ENCODE results near the gene KBTBD3. TPM values are rescaled to one million over a fixed set of nuclear protein-coding genes. Genes with fewer than 3 reads are reported as not detected.

KBTBD3 gene
- total RNA-seq, 4 donors from 2014 or later, result 6.6 to 16.5 (median 7.9) TPM

- Histone ChIP-seq H3K9me3 (no peaks in the 10 kb centered on the region), H3K27me3 (no peaks in the 10 kb centered on the region), H3K4me1 (peaks cover 0 to 14% (median 0%) of the 10 kb centered on the region in 3 donors), H3K27ac (no peak overlapping the region), H3K36me3 (peaks cover 0 to 6% of the 10 kb centered on the region in 2 donors), H3K4me3 (no peak overlapping the region)
- TF ChIP-seq, protein P1, sequence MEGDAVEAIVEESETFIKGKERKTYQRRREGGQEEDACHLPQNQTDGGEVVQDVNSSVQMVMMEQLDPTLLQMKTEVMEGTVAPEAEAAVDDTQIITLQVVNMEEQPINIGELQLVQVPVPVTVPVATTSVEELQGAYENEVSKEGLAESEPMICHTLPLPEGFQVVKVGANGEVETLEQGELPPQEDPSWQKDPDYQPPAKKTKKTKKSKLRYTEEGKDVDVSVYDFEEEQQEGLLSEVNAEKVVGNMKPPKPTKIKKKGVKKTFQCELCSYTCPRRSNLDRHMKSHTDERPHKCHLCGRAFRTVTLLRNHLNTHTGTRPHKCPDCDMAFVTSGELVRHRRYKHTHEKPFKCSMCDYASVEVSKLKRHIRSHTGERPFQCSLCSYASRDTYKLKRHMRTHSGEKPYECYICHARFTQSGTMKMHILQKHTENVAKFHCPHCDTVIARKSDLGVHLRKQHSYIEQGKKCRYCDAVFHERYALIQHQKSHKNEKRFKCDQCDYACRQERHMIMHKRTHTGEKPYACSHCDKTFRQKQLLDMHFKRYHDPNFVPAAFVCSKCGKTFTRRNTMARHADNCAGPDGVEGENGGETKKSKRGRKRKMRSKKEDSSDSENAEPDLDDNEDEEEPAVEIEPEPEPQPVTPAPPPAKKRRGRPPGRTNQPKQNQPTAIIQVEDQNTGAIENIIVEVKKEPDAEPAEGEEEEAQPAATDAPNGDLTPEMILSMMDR (IDR thresholded peaks at IDR 0.05), result no peak
- TF ChIP-seq EP300 (IDR thresholded peaks at IDR 0.05) (no peak), POLR2AphosphoS5 (IDR thresholded peaks at IDR 0.05) (no peak), POLR2A (IDR thresholded peaks at IDR 0.05) (no peak)
- no peak for ATAC-seq
- WGBS, 2 donors (ENCODE audit: low coverage in 1 of 2), result 84 to 88% methylated on average over 2 of the region's 2 CpGs
These were observed 26.0 kb downstream of the KBTBD3 start for GRCh38 chr11:106051103-106051502.

- Histone ChIP-seq H3K27me3 (no peaks in the 10 kb centered on the region), H3K4me1 (peaks cover 0 to 14% (median 0%) of the 10 kb centered on the region in 3 donors), H3K27ac (no peak overlapping the region), H3K4me3 (no peak overlapping the region), H3K36me3 (peaks cover 0 to 2% of the 10 kb centered on the region in 2 donors), H3K9me3 (no peaks in the 10 kb centered on the region)
- no peak for ATAC-seq
- WGBS, 2 donors (ENCODE audit: low coverage in 1 of 2), result 65 to 75% methylated on average over 5 of the region's 5 CpGs
- no peak for TF ChIP-seq POLR2AphosphoS5 (IDR thresholded peaks at IDR 0.05)
- TF ChIP-seq, protein P1 (IDR thresholded peaks at IDR 0.05), result no peak
- no peak for TF ChIP-seq POLR2A (IDR thresholded peaks at IDR 0.05)
- no peak for TF ChIP-seq EP300 (IDR thresholded peaks at IDR 0.05)
These were observed 27.2 kb downstream of the KBTBD3 start for GRCh38 chr11:106049727-106050476.

DNA sequence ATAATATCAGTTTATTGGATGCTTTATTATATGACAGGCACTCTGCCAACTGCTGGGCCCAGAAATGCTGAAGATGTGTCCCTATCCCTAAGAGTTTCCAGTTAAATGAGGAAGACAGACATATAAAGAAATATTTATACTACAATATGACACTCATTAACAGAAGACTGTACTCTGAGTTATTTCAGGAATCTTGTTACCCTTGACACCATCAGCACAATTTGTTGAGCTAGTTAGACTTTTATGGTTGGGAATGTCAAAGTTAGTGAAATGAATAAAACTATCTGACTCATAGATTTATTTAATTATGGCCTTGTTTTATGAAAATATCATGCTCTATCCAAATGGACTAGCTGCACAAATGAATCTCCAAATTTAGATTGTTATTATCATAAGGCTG, 29.5 kb downstream of the KBTBD3 start:
- no peak for ATAC-seq
- H3K9me3 ChIP-seq, result no peaks in the 10 kb centered on the region
- peak; percentile 15 for TF ChIP-seq POLR2AphosphoS5 (IDR thresholded peaks at IDR 0.05)
- TF ChIP-seq, protein P1 (IDR thresholded peaks at IDR 0.05), result no peak
- peaks cover 0 to 14% (median 0%) of the 10 kb centered on the region in 3 donors for H3K4me1 ChIP-seq
- H3K27ac ChIP-seq, result peak overlapping the region in 2 of 4 donors; percentile 8 to 64
- no peak overlapping the region for H3K4me3 ChIP-seq
- H3K27me3 ChIP-seq, result no peaks in the 10 kb centered on the region
- no peaks in the 10 kb centered on the region for H3K36me3 ChIP-seq

DNA sequence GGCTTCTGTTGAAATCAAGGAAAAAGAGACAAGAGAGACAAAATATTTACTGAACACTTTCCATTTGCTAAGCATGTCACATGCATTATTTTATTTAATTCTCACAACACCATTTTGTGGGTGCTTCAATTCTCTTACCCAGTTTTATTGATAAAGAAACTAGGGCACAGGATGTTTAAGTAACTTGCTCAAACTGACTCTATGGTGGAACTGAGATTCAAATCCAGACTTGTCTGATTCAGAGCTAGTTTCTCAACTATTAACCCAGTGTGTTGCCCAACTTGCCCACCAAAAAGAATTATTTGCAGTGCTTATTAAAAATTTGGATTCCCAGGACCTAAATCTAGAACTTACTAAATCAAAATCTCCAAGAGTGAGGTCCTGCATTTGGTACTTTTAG, 33.6 kb downstream of the KBTBD3 start:
- no peak overlapping the region for H3K4me3 ChIP-seq

More for the DNA sequence above, 33.6 kb downstream of the KBTBD3 start:
- H3K27me3 ChIP-seq, result no peaks in the 10 kb centered on the region
- H3K27ac ChIP-seq, result no peak overlapping the region
- TF ChIP-seq, protein P1 (IDR thresholded peaks at IDR 0.05), result no peak
- TF ChIP-seq EP300 (IDR thresholded peaks at IDR 0.05), result no peak
- TF ChIP-seq POLR2AphosphoS5 (IDR thresholded peaks at IDR 0.05), result no peak
- TF ChIP-seq POLR2A (IDR thresholded peaks at IDR 0.05), result no peak
- no peak for ATAC-seq
- peaks cover 0 to 14% (median 0%) of the 10 kb centered on the region in 3 donors for H3K4me1 ChIP-seq
- no peaks in the 10 kb centered on the region for H3K9me3 ChIP-seq
- no peaks in the 10 kb centered on the region for H3K36me3 ChIP-seq

Data from gastroesophageal sphincter (tissue), 4 donors.